Measurements from ENCODE around the gene KLHDC4. TPM values are rescaled to one million over a fixed set of nuclear protein-coding genes. Genes with fewer than 3 reads are reported as not detected.

KLHDC4 gene
- total RNA-seq, 1 donor from 2014 or later = 29.8 TPM

- no peak for DNase-seq (ENCODE audit: low read depth)
- FAIRE-seq = no peak
- no peak overlapping the region for H3K27ac ChIP-seq (ENCODE audit: low read depth, low read length)
- peaks cover 8% of the 10 kb centered on the region for H3K27me3 ChIP-seq (ENCODE audit: insufficient read depth, low read length)
- Mint-ChIP-seq H3K36me3 (ENCODE audit: low read depth, unreplicated experiment) (no peaks in the 10 kb centered on the region), H3K9me3 (ENCODE audit: unreplicated experiment) (no peaks in the 10 kb centered on the region), H3K27ac (ENCODE audit: unreplicated experiment) (no peak overlapping the region), H3K27me3 (ENCODE audit: low read depth, unreplicated experiment) (peaks cover 10% of the 10 kb centered on the region), H3K4me1 (ENCODE audit: low read depth, unreplicated experiment) (peaks cover 3% of the 10 kb centered on the region), H3K4me3 (ENCODE audit: unreplicated experiment) (no peak overlapping the region)
- H3K9ac ChIP-seq (ENCODE audit: low read length) = no peak overlapping the region
- H4K20me1 ChIP-seq (ENCODE audit: insufficient read depth, low read length) = no peaks in the 10 kb centered on the region
- H3K4me3 ChIP-seq (ENCODE audit: insufficient read depth, low read depth, low read length) = no peak overlapping the region
- no peak overlapping the region for H3K4me2 ChIP-seq (ENCODE audit: low read length)
- H3K9me3 ChIP-seq (ENCODE audit: insufficient read depth, low read depth, low read length) = no peaks in the 10 kb centered on the region
- H3K79me2 ChIP-seq (ENCODE audit: insufficient read depth, low read length) = no peaks in the 10 kb centered on the region
- H2AFZ ChIP-seq (ENCODE audit: low read depth, low read length) = no peak overlapping the region
- H3K36me3 ChIP-seq (ENCODE audit: insufficient read depth, low read length) = no peaks in the 10 kb centered on the region
- TF ChIP-seq EZH2 (IDR thresholded peaks at IDR 0.05; ENCODE audit: insufficient read depth, low read length) = no peak
- TF ChIP-seq CTCF (IDR thresholded peaks at IDR 0.05; ENCODE audit: insufficient read depth, low read depth, low read length) = no peak
- peaks cover 9% of the 10 kb centered on the region for H3K4me1 ChIP-seq (ENCODE audit: insufficient read depth, low read length)
Measured at GRCh38 chr16:87677830-87678229, 88.0 kb downstream of the KLHDC4 start.

GRCh38 chr16:87675111-87675719, 90.6 kb downstream of the KLHDC4 start:
- Histone ChIP-seq H3K4me2 (ENCODE audit: low read length) (no peak overlapping the region), H3K27ac (ENCODE audit: low read depth, low read length) (no peak overlapping the region), H4K20me1 (ENCODE audit: insufficient read depth, low read length) (no peaks in the 10 kb centered on the region), H2AFZ (ENCODE audit: low read depth, low read length) (no peak overlapping the region), H3K4me1 (ENCODE audit: insufficient read depth, low read length) (no peaks in the 10 kb centered on the region), H3K9me3 (ENCODE audit: insufficient read depth, low read depth, low read length) (no peaks in the 10 kb centered on the region), H3K36me3 (ENCODE audit: insufficient read depth, low read length) (no peaks in the 10 kb centered on the region), H3K9ac (ENCODE audit: low read length) (no peak overlapping the region), H3K4me3 (ENCODE audit: insufficient read depth, low read depth, low read length) (no peak overlapping the region), H3K27me3 (ENCODE audit: insufficient read depth, low read length) (peaks cover 10% of the 10 kb centered on the region), H3K79me2 (ENCODE audit: insufficient read depth, low read length) (no peaks in the 10 kb centered on the region)
- FAIRE-seq (no peak), DNase-seq (ENCODE audit: low read depth) (no peak)
- Mint-ChIP-seq H3K27ac (ENCODE audit: unreplicated experiment) (no peak overlapping the region), H3K27me3 (ENCODE audit: low read depth, unreplicated experiment) (peaks cover 10% of the 10 kb centered on the region), H3K4me1 (ENCODE audit: low read depth, unreplicated experiment) (no peaks in the 10 kb centered on the region), H3K4me3 (ENCODE audit: unreplicated experiment) (no peak overlapping the region), H3K9me3 (ENCODE audit: unreplicated experiment) (no peaks in the 10 kb centered on the region), H3K36me3 (ENCODE audit: low read depth, unreplicated experiment) (no peaks in the 10 kb centered on the region)
- no peak for TF ChIP-seq EZH2 (IDR thresholded peaks at IDR 0.05; ENCODE audit: insufficient read depth, low read length)
- TF ChIP-seq CTCF (IDR thresholded peaks at IDR 0.05; ENCODE audit: insufficient read depth, low read depth, low read length) = no peak

- Histone ChIP-seq H4K20me1 (ENCODE audit: insufficient read depth, low read length) (no peaks in the 10 kb centered on the region), H3K4me3 (ENCODE audit: insufficient read depth, low read depth, low read length) (no peak overlapping the region), H2AFZ (ENCODE audit: low read depth, low read length) (no peak overlapping the region), H3K27ac (ENCODE audit: low read depth, low read length) (no peak overlapping the region), H3K9me3 (ENCODE audit: insufficient read depth, low read depth, low read length) (no peaks in the 10 kb centered on the region), H3K79me2 (ENCODE audit: insufficient read depth, low read length) (no peaks in the 10 kb centered on the region), H3K27me3 (ENCODE audit: insufficient read depth, low read length) (peaks cover 10% of the 10 kb centered on the region), H3K4me2 (ENCODE audit: low read length) (no peak overlapping the region), H3K4me1 (ENCODE audit: insufficient read depth, low read length) (no peaks in the 10 kb centered on the region), H3K9ac (ENCODE audit: low read length) (no peak overlapping the region), H3K36me3 (ENCODE audit: insufficient read depth, low read length) (no peaks in the 10 kb centered on the region)
- DNase-seq (ENCODE audit: low read depth) = no peak
- Mint-ChIP-seq H3K36me3 (ENCODE audit: low read depth, unreplicated experiment) (no peaks in the 10 kb centered on the region), H3K27ac (ENCODE audit: unreplicated experiment) (no peak overlapping the region), H3K4me1 (ENCODE audit: low read depth, unreplicated experiment) (no peaks in the 10 kb centered on the region), H3K4me3 (ENCODE audit: unreplicated experiment) (no peak overlapping the region), H3K9me3 (ENCODE audit: unreplicated experiment) (no peaks in the 10 kb centered on the region), H3K27me3 (ENCODE audit: low read depth, unreplicated experiment) (peaks cover 10% of the 10 kb centered on the region)
- no peak for TF ChIP-seq EZH2 (IDR thresholded peaks at IDR 0.05; ENCODE audit: insufficient read depth, low read length)
- no peak for TF ChIP-seq CTCF (IDR thresholded peaks at IDR 0.05; ENCODE audit: insufficient read depth, low read depth, low read length)
- FAIRE-seq = no peak
Measured at GRCh38 chr16:87674419-87674818, 91.4 kb downstream of the KLHDC4 start.

Data from astrocyte (in vitro differentiated cells and primary cell).